Fibroblast of skin of right biceps (primary cell): ENCODE results near the gene ATMIN.
A peak's percentile ranks its signal among the peaks of the same experiment; 100 is the strongest.

ENCODE experiments used
- DNase-seq: peaks from one replicate; pipeline ENCODE4 v3.0.0-alpha.2; 2013

Gene ATMIN, protein sequence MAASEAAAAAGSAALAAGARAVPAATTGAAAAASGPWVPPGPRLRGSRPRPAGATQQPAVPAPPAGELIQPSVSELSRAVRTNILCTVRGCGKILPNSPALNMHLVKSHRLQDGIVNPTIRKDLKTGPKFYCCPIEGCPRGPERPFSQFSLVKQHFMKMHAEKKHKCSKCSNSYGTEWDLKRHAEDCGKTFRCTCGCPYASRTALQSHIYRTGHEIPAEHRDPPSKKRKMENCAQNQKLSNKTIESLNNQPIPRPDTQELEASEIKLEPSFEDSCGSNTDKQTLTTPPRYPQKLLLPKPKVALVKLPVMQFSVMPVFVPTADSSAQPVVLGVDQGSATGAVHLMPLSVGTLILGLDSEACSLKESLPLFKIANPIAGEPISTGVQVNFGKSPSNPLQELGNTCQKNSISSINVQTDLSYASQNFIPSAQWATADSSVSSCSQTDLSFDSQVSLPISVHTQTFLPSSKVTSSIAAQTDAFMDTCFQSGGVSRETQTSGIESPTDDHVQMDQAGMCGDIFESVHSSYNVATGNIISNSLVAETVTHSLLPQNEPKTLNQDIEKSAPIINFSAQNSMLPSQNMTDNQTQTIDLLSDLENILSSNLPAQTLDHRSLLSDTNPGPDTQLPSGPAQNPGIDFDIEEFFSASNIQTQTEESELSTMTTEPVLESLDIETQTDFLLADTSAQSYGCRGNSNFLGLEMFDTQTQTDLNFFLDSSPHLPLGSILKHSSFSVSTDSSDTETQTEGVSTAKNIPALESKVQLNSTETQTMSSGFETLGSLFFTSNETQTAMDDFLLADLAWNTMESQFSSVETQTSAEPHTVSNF

DNA sequence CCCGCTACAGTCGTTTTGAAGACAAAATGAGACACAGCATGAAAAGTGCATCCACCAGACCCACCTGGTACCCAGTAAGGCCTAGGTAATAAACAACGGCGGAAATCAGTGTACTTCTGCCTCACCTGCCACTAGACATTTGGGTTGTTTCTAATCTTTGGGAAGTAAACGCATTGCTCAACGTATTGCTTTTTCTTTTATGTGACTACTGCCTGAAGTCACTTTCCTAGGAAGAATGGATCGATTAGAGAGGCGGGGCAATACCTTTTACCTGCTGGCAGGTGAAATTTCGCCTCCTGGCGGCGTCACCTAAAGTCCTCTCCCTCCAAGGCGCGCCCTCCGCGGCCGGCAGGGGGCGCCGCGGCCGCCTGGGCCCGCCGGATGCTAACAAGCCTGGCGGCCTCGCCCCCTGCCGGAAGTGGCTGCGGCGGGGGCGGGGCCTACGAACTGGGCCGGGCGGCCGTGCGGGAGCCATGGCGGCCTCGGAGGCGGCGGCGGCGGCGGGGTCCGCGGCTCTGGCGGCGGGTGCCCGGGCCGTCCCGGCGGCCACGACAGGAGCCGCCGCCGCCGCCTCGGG lies at the start of gene ATMIN:
TSS of gene ATMIN (plus strand) at position 445 of the 577 bp plus-strand sequence. CDS start at position 474, 29 bp downstream.
- peak; percentile 87 for DNase-seq

DNA sequence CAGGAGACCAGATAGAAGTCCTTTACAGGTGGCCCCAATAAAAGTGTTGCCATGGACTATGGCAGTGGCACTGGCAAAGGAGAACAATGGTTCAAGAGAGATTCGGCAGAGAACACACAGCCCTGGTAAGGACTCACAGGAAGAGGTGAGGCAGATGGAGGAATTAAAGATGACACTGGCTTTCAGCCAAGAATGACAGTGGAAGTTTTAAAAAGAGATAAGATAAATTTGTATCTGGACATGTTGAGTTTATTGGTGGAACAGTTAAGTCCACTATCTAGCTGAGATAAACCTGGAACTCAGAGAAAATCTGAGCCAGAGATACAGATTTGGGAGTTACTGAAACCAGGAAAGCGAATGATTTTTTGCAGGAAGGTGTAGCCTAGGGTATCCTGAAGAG lies 49.1 kb upstream of the ATMIN start:
- no peak for DNase-seq

DNA sequence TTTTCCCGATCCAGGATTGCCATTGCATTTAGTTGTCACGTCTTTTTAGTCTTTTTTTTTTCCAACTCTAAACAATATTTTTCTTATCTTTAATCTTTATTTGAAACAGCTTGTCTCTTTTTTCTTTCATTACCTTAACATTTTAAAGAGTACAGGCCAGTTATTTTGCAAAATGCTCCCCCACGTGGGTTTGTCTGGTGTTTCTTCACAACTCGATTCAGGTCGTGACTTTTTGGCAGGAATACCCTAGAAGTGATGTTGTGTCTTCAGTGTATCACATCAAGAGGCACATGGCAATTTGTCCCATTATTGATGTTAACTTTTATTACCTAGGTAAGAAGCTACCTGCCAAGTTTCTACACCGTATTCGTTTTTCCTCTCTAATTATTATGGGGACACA lies 46.9 kb upstream of the ATMIN start:
- no peak for DNase-seq

DNA sequence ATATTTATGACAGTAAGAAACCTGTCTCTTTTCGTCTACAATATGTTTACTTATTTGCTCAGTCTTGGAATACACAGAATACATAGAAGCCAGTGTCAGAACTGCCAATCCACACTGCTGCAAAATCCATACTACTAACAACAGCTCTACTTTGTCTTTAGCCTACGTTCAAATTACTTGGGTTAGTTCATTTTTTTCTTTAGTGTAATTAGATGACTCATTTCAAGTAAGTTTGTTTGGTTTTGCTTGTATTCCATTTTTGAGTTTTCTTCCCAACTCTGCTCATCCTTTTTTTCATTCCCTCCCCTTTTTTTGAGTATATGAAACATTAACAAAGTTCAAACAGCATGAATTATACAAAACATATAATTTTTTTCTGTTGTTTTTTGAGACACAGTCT lies 45.8 kb upstream of the ATMIN start:
- DNase-seq: no peak

DNA sequence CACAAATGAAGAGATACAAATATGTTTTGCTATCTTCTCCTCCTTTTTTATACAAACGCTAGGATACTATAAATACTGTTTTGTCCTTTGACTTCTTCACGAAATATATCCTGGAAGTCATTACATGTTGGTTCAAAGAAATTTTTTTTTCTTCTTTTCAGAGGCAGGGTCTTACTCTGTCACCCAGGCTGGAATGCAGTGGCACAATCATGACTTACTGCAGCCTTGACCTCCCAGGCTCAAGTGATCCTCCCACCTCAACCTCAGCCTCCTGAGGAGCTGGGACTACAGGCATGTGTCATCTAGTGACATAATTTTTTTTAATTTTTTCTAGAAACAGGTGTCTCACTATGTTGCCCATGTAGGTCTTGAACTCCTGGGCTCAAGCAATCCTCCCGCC lies 45.1 kb upstream of the ATMIN start:
- DNase-seq: no peak

DNA sequence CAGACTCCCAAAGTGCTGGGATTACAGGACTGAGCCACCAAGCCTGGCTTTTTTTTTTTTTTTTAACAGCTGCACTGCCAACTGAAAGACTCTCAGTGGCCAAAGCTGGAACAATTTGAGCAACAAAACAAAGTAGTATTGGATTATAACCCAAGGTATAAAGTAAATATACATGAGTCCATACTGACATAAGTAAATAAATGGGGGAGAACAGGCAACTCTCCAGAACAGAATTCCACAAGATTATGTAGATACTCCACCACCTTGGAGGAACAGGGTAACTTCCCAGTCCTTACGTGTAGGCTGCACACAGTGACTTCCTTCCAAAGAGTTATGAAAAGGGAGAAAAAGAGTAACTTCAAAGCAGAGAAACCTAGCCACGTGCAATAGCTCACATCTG lies 44.7 kb upstream of the ATMIN start:
- DNase-seq: no peak

DNA sequence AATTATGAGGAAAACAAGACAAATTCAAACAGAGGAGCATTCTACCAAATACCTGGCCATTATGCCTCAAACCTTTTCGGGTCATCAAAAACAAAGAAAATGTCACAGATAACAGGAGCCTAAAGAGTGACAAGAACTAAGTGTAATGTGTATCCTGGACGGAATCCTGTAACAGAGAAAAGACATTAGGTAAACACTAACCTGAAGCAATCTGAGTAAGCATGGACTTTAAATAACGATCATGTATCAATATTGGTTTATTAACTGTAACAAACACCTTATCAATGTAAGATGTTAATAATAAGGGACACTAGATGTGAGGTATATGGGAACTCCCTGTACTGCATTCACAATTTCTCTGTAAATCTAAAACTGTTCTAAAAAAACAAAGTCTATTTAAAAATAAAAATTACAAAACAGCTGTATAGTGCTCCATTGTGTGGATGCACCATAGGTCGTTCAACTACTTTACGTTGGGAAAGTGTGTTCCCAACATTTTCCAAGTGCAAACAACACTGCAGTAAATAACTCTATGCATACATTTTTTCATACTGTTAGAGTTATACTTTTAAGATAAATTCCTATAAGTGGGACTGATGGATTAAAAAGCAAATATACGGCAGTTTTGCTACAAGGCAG lies 43.7 kb upstream of the ATMIN start:
- no peak for DNase-seq

DNA sequence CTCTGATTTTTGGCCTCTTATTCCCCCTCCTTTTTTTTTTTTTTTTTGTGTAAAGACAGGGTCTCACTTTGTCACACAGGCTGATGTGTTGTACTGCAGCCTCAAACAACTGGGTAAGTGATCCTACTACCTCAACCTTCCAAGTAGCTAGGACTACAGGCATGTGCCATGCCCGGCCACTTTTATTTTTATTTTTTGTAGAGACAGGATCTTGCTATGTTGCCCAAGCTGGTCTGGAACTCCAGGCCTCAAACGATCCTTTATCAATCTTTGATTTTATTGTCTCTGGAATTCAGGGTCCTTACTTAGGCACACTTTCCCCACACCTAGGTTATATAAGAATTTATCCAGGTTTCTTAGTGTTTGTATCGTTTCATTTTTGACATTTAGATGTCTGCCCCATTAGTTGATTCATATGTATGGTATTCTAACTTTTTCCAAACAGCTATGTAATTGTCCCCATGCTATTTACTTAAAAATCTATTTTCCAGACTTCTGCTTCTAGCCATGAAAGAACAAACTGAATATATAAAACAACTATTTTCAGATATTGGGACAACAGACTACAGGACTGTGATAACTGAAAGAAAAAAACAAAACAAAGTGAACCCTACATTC lies 42.9 kb upstream of the ATMIN start:
- DNase-seq: no peak

DNA sequence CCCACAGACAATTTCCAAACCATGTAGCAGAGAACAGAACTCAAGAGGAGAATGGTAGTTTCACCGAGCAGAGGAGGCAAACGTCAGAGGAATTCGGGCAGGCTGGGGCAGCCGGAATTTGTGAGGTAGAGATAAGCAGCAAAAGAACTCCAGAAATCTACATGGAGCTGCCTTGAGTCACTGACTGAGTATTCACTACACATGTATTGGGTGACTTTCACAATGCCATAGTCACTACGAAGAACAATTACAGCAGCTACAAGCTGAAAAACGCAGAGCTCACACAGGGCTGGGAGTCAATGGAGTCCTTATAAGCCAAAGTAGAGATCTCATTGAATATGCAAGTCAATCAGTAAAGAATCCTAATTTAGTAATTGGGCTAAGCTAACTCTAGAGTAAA lies 42.3 kb upstream of the ATMIN start:
- DNase-seq: peak; percentile 89

DNA sequence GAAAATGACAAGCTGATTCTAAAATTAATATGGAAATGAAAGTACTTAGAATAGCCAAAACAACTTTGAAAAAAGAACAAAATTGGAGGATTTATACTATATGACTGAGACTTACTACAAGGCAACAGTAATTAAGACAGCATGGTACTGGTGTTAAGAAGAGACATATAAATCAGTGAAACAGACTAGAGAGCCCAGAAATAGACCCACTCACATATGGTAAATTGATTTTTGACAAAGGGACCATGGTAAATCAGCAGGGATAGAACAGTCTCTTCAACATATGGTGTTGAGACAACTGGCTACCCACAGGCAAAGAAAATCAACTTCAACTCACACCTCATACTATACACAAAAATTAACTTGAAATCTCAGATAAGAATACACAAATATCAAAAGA lies 41.8 kb upstream of the ATMIN start:
- DNase-seq: no peak

DNA sequence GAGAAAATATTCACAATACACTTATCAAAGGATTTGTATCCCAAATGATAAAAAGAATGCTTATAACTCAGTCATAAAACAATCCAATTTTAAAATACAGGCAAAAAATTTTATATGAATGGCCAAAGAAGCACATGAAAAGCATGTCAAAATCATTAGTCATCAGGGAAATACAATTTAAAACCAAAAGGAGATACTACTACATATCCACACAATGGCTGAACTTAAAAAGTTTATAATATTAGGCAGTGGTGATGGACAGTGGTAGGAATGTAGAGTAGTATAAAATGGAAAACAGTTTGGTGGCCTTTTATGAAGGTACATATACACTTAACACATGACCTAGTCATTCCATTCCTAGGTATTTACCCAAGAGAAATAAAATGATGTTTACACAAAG lies 41.2 kb upstream of the ATMIN start:
- DNase-seq: peak; percentile 47

DNA sequence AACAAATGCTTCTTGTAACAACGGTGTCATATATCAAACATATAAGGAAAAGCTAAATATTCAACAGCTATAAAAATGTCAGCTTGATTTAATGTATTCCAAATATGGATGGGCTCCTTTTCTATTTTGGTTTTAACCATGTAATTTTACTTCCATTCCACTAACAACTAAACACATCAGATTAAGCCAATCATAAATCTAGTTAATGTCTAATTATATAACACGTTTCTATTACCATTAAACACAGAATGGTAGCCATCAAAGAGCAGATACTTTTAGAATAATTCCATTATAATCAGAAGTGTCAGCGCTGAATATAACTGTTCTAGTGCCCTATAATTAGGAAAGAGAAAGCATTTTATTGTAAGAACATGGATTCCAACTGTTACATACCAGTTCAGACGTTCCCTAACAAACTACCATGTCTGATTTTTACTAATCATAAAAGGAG lies 38.9 kb upstream of the ATMIN start:
- no peak for DNase-seq

DNA sequence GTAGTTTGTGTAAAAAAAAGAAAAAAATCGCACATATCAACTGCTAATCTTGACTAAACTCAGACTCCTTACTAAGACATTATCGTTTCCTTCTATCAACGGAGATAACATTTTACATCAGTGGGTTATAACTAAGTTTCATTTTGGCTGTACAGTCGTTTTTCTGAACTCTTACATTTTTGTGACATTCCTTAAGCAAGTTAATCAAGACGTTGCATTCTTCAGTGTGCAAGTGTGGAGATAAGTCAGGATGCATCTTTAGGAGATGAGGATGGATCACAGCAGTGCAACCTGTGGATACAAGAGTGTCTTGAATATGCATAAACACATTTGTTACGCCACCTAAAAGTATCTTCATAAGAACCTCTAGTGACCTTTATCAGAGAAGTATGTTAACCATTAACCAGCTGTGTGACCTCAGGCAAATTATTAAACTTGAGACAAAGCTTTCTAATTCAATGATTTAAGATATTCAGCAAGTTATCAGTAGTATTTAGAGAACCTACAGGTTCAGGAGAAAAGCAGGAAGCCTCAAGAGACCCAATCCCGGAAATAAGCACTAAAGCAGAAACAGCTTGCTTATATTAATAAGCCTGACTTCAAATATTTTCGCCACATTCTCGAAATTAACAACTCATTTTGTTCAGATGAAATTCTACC lies 38.4 kb upstream of the ATMIN start:
- peak; percentile 40 for DNase-seq

DNA sequence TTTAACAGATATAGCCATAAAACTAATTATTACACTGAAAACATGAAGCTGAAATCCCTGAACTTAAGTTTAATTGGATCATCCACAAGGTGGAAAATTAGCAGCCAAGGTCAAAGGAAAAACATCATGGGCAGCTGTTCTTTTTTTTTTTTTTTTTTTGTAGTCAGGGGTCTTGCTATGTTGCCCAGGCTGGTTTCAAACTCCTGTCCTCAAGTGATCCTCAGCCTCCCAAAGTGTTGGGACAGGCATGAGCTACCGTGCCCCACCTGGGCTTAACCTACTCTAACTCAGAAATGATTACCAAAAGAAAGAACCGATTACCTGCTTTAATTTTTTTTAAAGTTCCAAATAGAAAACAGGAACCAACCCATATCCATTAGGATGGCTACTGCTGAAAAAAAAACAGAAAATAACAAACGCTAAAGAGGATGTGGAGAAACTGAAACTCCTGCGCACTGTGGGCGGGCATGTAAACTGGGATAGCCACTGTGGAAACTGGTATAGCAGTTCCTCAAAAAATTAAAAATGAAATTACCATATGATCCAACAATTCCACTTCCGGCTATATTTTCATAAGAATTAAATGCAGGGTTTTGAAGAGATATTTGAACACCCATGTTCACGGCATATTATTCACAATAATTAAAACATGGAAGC lies 37.5 kb upstream of the ATMIN start:
- DNase-seq: no peak

DNA sequence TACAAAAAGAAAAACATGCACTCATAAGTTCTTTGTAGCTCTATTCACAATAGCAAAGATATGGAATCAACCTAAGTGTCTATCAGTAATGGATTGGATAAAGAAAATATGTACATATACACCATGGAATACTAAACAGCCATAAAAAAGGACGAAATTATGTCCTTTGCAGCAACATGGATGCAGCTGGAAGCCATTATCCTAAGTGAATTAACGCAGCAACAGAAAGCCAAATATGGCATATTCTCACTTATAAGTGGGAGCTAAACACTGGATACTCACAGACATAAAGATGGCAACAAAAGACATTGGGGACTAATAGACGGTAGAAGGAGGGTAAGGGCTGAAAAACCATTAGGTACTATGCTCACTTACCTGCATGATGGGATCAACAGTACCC lies 34.8 kb upstream of the ATMIN start:
- no peak for DNase-seq

DNA sequence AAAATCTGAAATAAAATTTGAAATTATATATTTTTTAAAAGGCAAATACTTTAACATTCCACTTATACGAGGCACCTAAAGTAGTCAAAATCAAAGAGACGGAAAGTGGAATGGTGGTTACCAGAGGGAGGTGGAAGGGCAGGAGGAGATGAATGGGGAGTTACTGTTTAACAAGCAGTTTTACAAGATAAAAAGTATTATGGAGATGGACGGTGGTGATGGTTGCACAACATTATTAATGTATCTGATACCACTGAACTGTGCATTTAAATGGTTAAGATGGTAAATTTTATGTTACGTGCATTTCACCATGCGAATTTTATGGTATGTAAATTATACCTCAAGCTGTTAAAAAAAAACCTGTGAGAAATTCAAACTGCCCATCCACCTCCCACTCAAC lies 34.3 kb upstream of the ATMIN start:
- no peak for DNase-seq

DNA sequence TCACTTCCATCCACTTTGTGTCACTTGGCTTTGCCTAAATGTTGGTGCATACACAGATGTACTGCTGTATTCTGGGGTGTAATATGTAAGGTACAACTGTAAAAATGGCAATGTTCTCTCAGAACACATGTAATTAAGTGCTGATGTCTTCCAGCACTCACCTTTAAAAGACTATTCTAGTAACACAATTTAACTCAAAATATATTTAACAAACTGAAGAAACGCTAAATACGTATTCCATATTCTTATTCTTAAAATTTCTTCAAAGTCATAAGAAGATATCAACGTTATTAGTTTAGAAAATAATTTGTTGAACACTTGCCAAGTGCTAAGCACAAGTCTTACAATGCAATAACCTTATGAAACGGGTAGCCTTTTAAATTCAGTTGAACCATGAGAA lies 32.6 kb upstream of the ATMIN start:
- DNase-seq: no peak

DNA sequence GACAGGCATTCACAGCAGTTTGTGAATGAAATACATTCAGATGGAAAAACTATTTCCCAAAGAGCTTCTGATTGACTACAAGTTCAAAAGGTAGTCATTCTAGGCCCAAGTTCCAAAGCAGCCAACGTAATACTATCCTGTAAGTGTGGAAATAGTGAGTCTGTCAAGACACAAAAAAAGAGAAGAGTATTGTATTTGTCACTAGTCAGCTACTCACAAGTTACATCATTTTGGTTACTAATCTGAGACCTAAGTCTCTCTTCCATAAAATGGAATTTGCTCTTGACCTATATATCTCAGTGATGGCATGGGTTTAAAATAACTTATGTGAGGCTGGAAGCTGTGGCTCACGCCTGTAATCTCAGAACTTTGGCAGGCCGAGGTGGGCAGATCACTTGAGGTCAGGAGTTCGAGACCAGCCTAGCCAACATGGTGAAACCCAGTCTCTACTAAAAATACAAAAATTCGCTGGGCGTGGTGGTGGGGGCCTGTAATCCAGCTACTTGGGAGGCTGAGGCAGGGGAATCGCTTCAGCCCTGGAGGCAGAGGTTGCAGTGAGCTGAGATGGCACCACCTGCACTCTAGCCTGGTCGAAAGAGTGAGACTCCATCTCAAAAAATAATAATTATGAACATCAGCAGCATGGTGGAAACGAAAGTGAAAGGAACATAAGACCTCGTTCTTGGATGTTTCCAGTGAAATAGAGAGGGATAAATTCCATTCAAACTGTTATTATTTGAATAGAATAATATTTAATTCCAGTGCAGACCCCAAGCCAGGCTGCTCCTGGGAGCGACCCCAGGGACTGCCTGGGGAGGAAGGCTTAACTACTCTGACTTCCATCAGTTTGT lies 31.8 kb upstream of the ATMIN start:
- peak; percentile 47 for DNase-seq

DNA sequence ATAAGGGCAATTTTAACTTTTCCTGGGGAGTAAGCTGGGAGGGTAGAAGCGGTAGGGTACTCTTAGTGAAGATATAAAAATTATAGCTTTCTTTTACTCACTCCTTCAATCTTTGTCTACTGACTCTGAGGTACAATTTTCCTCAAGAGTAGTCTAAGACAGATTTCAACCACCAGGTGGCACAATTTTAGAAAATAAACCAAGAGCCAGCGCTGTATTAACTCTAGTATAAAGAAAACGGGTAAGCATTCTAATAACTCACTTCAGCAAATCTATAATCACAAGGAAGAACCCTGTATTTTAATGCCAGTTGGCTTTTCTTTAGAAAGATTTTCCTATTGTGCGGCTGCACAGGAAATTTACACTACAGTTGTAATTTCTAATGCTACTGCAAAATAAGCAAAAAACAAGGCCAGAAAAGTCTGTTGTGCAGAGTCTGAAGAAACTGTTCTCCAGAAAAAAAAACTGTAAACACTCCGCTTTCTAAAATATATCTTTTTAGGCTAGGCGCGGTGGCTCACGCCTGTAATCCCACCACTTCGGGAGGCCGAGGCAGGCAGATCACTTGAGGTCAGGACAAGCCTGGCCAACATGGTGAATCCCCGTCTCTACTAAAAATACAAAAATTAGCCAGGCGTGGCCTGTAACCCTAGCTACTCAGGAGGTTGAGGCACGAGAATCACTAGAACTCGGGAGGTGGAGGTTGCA lies 30.8 kb upstream of the ATMIN start:
- peak; percentile 63 for DNase-seq

DNA sequence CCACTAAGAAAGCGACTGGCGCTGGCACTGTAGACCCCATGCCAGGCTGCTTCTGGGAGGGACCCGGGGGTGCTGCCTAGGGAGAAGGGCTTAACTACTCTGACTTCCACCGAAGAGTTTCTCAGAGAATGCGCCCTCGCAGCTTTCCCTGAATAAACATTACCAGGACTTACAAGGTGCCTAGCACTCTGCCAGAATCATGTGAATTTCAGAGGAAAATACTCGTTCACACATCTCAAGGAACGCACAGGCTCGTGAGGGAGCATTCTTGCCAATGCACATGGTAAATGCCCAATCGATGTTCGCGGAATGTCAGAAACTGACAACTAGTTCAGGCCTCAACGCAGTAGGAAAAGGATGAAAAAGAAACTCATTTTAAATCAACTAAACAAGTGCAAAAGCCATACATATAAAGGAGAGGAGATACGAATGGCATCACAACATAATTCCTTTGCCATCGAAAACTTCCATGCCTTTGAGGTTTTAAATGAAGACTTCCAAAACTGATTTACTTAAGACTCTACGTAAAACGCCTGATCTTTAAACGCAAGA lies 30.0 kb upstream of the ATMIN start:
- DNase-seq: peak; percentile 7
